H9 (cell line): ENCODE results near the gene RIOK2. TPM values are rescaled to one million over a fixed set of nuclear protein-coding genes. Genes with fewer than 3 reads are reported as not detected.

Experiments
- DNase-seq: peaks from one replicate; pipeline ENCODE4 v3.0.0-alpha.2; 2017
- H2AFZ ChIP-seq: one replicate; pipeline ENCODE4 v1.6.1; 2013; ENCODE audit warnings: mild to moderate bottlenecking, low read length, control low read depth, moderate library complexity
- H2AK5ac ChIP-seq: 2 replicates; pipeline ENCODE4 v1.6.1; 2013; ENCODE audit warnings: low read length, control low read depth, mixed read lengths; ENCODE audit not compliant: insufficient read length
- H2BK120ac ChIP-seq: one replicate; pipeline ENCODE4 v1.6.1; 2013; ENCODE audit warnings: low read depth, mild to moderate bottlenecking, low read length, control low read depth, inconsistent platforms; ENCODE audit not compliant: poor library complexity, severe bottlenecking
- H2BK12ac ChIP-seq: 2 replicates; pipeline ENCODE4 v1.6.1; 2013; ENCODE audit warnings: low read length, control low read depth, mixed read lengths, low read depth; ENCODE audit not compliant: insufficient read length
- H2BK15ac ChIP-seq: 2 replicates; pipeline ENCODE4 v1.6.1; 2013; ENCODE audit warnings: low read depth, low read length, control low read depth
- H2BK20ac ChIP-seq: one replicate; pipeline ENCODE4 v1.6.1; 2013; ENCODE audit warnings: low read depth, mild to moderate bottlenecking, low read length, control low read depth, inconsistent platforms; ENCODE audit not compliant: poor library complexity, severe bottlenecking
- H2BK5ac ChIP-seq: 2 replicates; pipeline ENCODE4 v1.6.1; 2013; ENCODE audit warnings: low read length, control low read depth, mixed read lengths; ENCODE audit not compliant: insufficient read length
- H3K14ac ChIP-seq: 2 replicates; pipeline ENCODE4 v1.6.1; 2013; ENCODE audit warnings: low read length, control low read depth; ENCODE audit not compliant: insufficient read depth
- H3K18ac ChIP-seq: 2 replicates; pipeline ENCODE4 v1.6.1; 2013; ENCODE audit warnings: low read depth, mild to moderate bottlenecking, mixed read lengths, low read length, control low read depth; ENCODE audit not compliant: insufficient read length
- H3K23ac ChIP-seq: 2 replicates; pipeline ENCODE4 v1.6.1; 2013; ENCODE audit warnings: low read length, control low read depth, mixed read lengths, low read depth; ENCODE audit not compliant: insufficient read length
- H3K23me2 ChIP-seq: 2 replicates; pipeline ENCODE4 v1.6.1; 2013; ENCODE audit warnings: low read depth, mild to moderate bottlenecking, mixed read lengths, low read length, control low read depth; ENCODE audit not compliant: insufficient read length, poor library complexity, severe bottlenecking
- H3K27ac ChIP-seq: 2 replicates; pipeline ENCODE4 v1.5.1; 2013; ENCODE audit warnings: low read length, control low read depth, mixed read lengths, low read depth; ENCODE audit not compliant: insufficient read length
- H3K27me3 ChIP-seq: 2 replicates; pipeline ENCODE4 v1.6.1; 2013; ENCODE audit warnings: low read length, control low read depth, inconsistent platforms; ENCODE audit not compliant: insufficient read depth
- H3K4ac ChIP-seq: 2 replicates; pipeline ENCODE4 v1.6.1; 2013; ENCODE audit warnings: low read depth, mild to moderate bottlenecking, control low read depth, inconsistent platforms, low read length, moderate library complexity
- H3K4me1 ChIP-seq: 2 replicates; pipeline ENCODE4 v1.6.1; 2013; ENCODE audit warnings: low read length, control low read depth, inconsistent platforms; ENCODE audit not compliant: insufficient read depth
- H3K4me2 ChIP-seq: 2 replicates; pipeline ENCODE4 v1.6.1; 2013; ENCODE audit warnings: low read length, control low read depth, mixed read lengths; ENCODE audit not compliant: insufficient read length, insufficient read depth
- H3K56ac ChIP-seq: 2 replicates; pipeline ENCODE4 v1.6.1; 2013; ENCODE audit warnings: low read depth, mild to moderate bottlenecking, mixed read lengths, low read length, control low read depth; ENCODE audit not compliant: insufficient read length
- H3K79me1 ChIP-seq: 2 replicates; pipeline ENCODE4 v1.6.1; 2013; ENCODE audit warnings: low read depth, mild to moderate bottlenecking, moderate library complexity, low read length, control low read depth, inconsistent platforms; ENCODE audit not compliant: insufficient read depth, poor library complexity, severe bottlenecking
- H3K79me2 ChIP-seq: 2 replicates; pipeline ENCODE4 v1.6.1; 2013; ENCODE audit warnings: low read length, control low read depth, inconsistent platforms; ENCODE audit not compliant: insufficient read depth
- H3K9ac ChIP-seq: 2 replicates; pipeline ENCODE4 v1.6.1; 2013; ENCODE audit warnings: low read length, control low read depth, mixed read lengths; ENCODE audit not compliant: insufficient read length; ENCODE audit errors: extremely low read depth
- H3K9me3 ChIP-seq: one replicate; pipeline ENCODE4 v1.6.1; 2013; ENCODE audit warnings: low read depth, low read length, inconsistent platforms; ENCODE audit not compliant: control insufficient read depth
- H3T11ph ChIP-seq: one replicate; pipeline ENCODE4 v1.6.1; 2013; ENCODE audit warnings: mild to moderate bottlenecking, low read length, control low read depth, inconsistent platforms
- H4K20me1 ChIP-seq: one replicate; pipeline ENCODE4 v1.6.1; 2013; ENCODE audit not compliant: control insufficient read depth, insufficient read length, insufficient read depth
- H4K5ac ChIP-seq: 2 replicates; pipeline ENCODE4 v1.6.1; 2013; ENCODE audit warnings: low read depth, mild to moderate bottlenecking, mixed read lengths, low read length, control low read depth; ENCODE audit not compliant: insufficient read length
- H4K8ac ChIP-seq: replicated peaks from 2 replicates; pipeline ENCODE4 v1.6.1; 2013; ENCODE audit warnings: low read length, control low read depth, mixed read lengths, low read depth; ENCODE audit not compliant: insufficient read length
- H4K91ac ChIP-seq: 2 replicates; pipeline ENCODE4 v1.6.1; 2013; ENCODE audit warnings: low read depth, mild to moderate bottlenecking, moderate library complexity, mixed read lengths, low read length, control low read depth; ENCODE audit not compliant: insufficient read length
- H3K27ac Mint-ChIP-seq, 3 experiments: 2 replicates in 2 of 3; 3 replicates in 1 of 3; pipeline ENCODE4 v1.8.0; 2020 to 2021; ENCODE audit warnings: mixed read lengths in 3 of 3, mild to moderate bottlenecking in 1 of 3, moderate library complexity in 1 of 3
- H3K27me3 Mint-ChIP-seq: 2 replicates; pipeline ENCODE4 v1.8.0; 2021; ENCODE audit warnings: low read depth, mild to moderate bottlenecking, moderate library complexity, mixed read lengths
- H3K36me3 Mint-ChIP-seq, 3 experiments: 2 replicates in 2 of 3; 3 replicates in 1 of 3; pipeline ENCODE4 v1.8.0; 2020 to 2021; ENCODE audit warnings: low read depth in 3 of 3, mixed read lengths in 3 of 3; ENCODE audit not compliant: insufficient read depth in 1 of 3
- H3K4me1 Mint-ChIP-seq, 2 experiments: 2 replicates each; pipeline ENCODE4 v1.8.0; 2020; ENCODE audit warnings: mixed read lengths in 2 of 2
- H3K4me3 Mint-ChIP-seq, 2 experiments: 2 replicates in 1 of 2; 3 replicates in 1 of 2; pipeline ENCODE4 v1.8.0; 2020 to 2021; ENCODE audit warnings: mild to moderate bottlenecking in 2 of 2, mixed read lengths in 2 of 2, moderate library complexity in 1 of 2
- H3K9me3 Mint-ChIP-seq, 2 experiments: 2 replicates in 1 of 2; 3 replicates in 1 of 2; pipeline ENCODE4 v1.8.0; 2020; ENCODE audit warnings: mild to moderate bottlenecking in 2 of 2, mixed read lengths in 2 of 2, moderate library complexity in 1 of 2
- CTCF ChIP-seq: fragments of 200-600 bp; sonication (generic); conservative IDR thresholded peaks from 3 replicates; pipeline ENCODE4 v1.8.0; 2021; ENCODE audit warnings: antibody characterized with exemption, mild to moderate bottlenecking
- WGBS: extraction: QIAGEN DNeasy Blood & Tissue Kit; methylation state at CpG from one replicate; pipeline ENCODE4 v1.1.7; 2013; ENCODE audit warnings: missing lambda C conversion rate, low lambda C conversion rate, mixed read lengths; ENCODE audit not compliant: insufficient read length; ENCODE audit errors: extremely low coverage; 5-methylcytosine and 5-hydroxymethylcytosine counted together
- total RNA-seq: library from RNA; stranded (reverse); gene quantifications from 2 replicates; pipeline ENCODE4 v1.2.1, GENCODE V29; 2021

The RIOK2 gene
- total RNA-seq, 1 experiment from 2014 or later = 39.5 TPM

- H3K36me3 Mint-ChIP-seq = no peaks in the 10 kb centered on the region
- H3K27ac Mint-ChIP-seq = no peak overlapping the region
- Histone ChIP-seq H3K79me1 (no peaks in the 10 kb centered on the region), H2BK120ac (no peak overlapping the region), H2AFZ (no peak overlapping the region), H4K20me1 (no peaks in the 10 kb centered on the region), H2BK12ac (no peak overlapping the region), H2AK5ac (no peak overlapping the region), H3K56ac (no peak overlapping the region), H3K4ac (no peak overlapping the region), H3K18ac (no peak overlapping the region), H4K91ac (no peak overlapping the region), H3K9ac (no peak overlapping the region), H3K27me3 (no peaks in the 10 kb centered on the region), H3K4me1 (no peaks in the 10 kb centered on the region), H3K23me2 (no peaks in the 10 kb centered on the region), H4K8ac (no peak overlapping the region), H2BK5ac (no peak overlapping the region), H3K4me2 (no peak overlapping the region), H3K27ac (no peak overlapping the region), H2BK15ac (no peak overlapping the region), H3K23ac (no peak overlapping the region), H4K5ac (no peak overlapping the region), H3K79me2 (no peaks in the 10 kb centered on the region), H3T11ph (no peak overlapping the region), H2BK20ac (no peak overlapping the region), H3K14ac (no peak overlapping the region), H3K9me3 (no peaks in the 10 kb centered on the region)
- H3K4me3 Mint-ChIP-seq = no peak overlapping the region
- H3K9me3 Mint-ChIP-seq = no peaks in the 10 kb centered on the region
- H3K27me3 Mint-ChIP-seq = no peaks in the 10 kb centered on the region
- no peak for DNase-seq
- no CpG with 5 or more reads among the region's 5 CpGs for WGBS
- no peak for TF ChIP-seq CTCF
- peaks cover 0 to 4% of the 10 kb centered on the region in 2 experiments; a peak in 2 of 4 replicates for H3K4me1 Mint-ChIP-seq
Observed at GRCh38 chr5:97121848-97122247, 61.2 kb downstream of the RIOK2 start.
